ENCODE measurements around the gene IFITM2.

The IFITM2 gene

GRCh38 chr11:350723-351255, 43.2 kb downstream of the IFITM2 start:
- no peak overlapping the region for H3K4me3 ChIP-seq (ENCODE audit: low read depth, low read length)
- DNase-seq (ENCODE audit: low read depth), result no peak
- no peak for TF ChIP-seq CTCF (IDR thresholded peaks at IDR 0.05; ENCODE audit: low read depth, low read length, missing control alignments)
- in situ Hi-C loops (cut with HindIII; ENCODE audit: low sequenced_read_pairs), result no loop called here

GRCh38 chr11:351411-351810, 43.8 kb downstream of the IFITM2 start:
- no peak for TF ChIP-seq CTCF (IDR thresholded peaks at IDR 0.05; ENCODE audit: low read depth, low read length, missing control alignments)
- no peak for DNase-seq (ENCODE audit: low read depth)
- H3K4me3 ChIP-seq (ENCODE audit: low read depth, low read length), result no peak overlapping the region
- in situ Hi-C loops (cut with HindIII; ENCODE audit: low sequenced_read_pairs), result no loop called here

GRCh38 chr11:352456-353031, 44.9 kb downstream of the IFITM2 start:
- no peak for DNase-seq (ENCODE audit: low read depth)
- no peak for TF ChIP-seq CTCF (IDR thresholded peaks at IDR 0.05; ENCODE audit: low read depth, low read length, missing control alignments)
- in situ Hi-C loops (cut with HindIII; ENCODE audit: low sequenced_read_pairs), result no loop called here
- no peak overlapping the region for H3K4me3 ChIP-seq (ENCODE audit: low read depth, low read length)

- TF ChIP-seq CTCF (IDR thresholded peaks at IDR 0.05; ENCODE audit: low read depth, low read length, missing control alignments), result no peak
- H3K4me3 ChIP-seq (ENCODE audit: low read depth, low read length), result no peak overlapping the region
- in situ Hi-C loops (cut with HindIII; ENCODE audit: low sequenced_read_pairs), result no loop called here
- peak; percentile 74 for DNase-seq (ENCODE audit: low read depth)
These were observed 45.7 kb downstream of the IFITM2 start for GRCh38 chr11:353179-353873.

- in situ Hi-C loops (cut with HindIII; ENCODE audit: low sequenced_read_pairs), result no loop called here
- peak overlapping the region; percentile 5 for H3K4me3 ChIP-seq (ENCODE audit: low read depth, low read length)
These were observed 48.2 kb downstream of the IFITM2 start for GRCh38 chr11:355581-356458.

More at GRCh38 chr11:355581-356458, 48.2 kb downstream of the IFITM2 start:
- no peak for TF ChIP-seq CTCF (IDR thresholded peaks at IDR 0.05; ENCODE audit: low read depth, low read length, missing control alignments)
- DNase-seq (ENCODE audit: low read depth), result peak; percentile 89
